Measurements from ENCODE around the gene ABCA4. TPM values are rescaled to one million over a fixed set of nuclear protein-coding genes. Genes with fewer than 3 reads are reported as not detected.

Gene ABCA4
- total RNA-seq, 1 experiment from 2014 or later = 0.29 TPM

DNA sequence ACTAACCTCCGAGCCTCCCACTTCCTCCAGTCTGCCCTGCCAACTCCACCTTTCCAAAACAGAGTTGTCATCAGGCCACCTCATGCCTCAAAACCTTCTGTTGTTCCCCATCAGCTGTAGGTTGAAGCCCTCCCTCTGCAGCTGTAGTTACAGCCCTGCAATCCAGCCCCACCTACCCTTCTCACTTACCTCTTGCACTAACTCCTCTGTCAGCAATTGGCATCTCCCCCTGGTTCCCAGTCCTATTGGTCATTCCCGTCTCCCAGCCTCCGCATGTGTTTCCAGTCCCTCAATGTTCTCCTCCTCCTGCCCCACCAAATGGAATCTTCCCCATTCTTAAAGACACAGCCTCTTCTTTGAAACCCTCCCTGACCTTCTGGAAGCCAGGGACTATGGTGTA lies 111.6 kb downstream of the ABCA4 start:
- POLR2A ChIA-PET (ENCODE audit: unreplicated experiment) = no interaction called here
- Histone ChIP-seq H3K4me3 (ENCODE audit: low read length) (no peak overlapping the region), H3K27ac (ENCODE audit: low read length) (no peak overlapping the region), H3K36me3 (ENCODE audit: low read depth, low read length) (no peaks in the 10 kb centered on the region), H3K79me2 (ENCODE audit: low read length) (no peaks in the 10 kb centered on the region), H4K20me1 (ENCODE audit: low read length) (no peaks in the 10 kb centered on the region), H2AFZ (ENCODE audit: low read length) (no peak overlapping the region), H3K9me3 (ENCODE audit: low read length) (no peaks in the 10 kb centered on the region), H3K4me2 (ENCODE audit: low read length) (no peak overlapping the region), H3K9me2 (replicated peaks; ENCODE audit: low read length) (no peaks in the 10 kb centered on the region), H3K9ac (ENCODE audit: low read length) (no peak overlapping the region), H3K27me3 (ENCODE audit: low read length) (no peaks in the 10 kb centered on the region), H3K4me1 (ENCODE audit: insufficient read depth, low read length) (no peaks in the 10 kb centered on the region), H3F3A (ENCODE audit: low read length, unreplicated experiment) (no peaks in the 10 kb centered on the region)
- intact Hi-C loops (cut with micrococcal nuclease) = no loop called here
- no TSS peak for BruUV-seq (replicated peaks)
- DNase-seq (no peak), ATAC-seq (no peak)
- TF ChIP-seq EZH2 (IDR thresholded peaks at IDR 0.05; ENCODE audit: low read length, unreplicated experiment) = no peak
- TF ChIP-seq EZH2phosphoT487 (IDR thresholded peaks at IDR 0.05; ENCODE audit: borderline replicate concordance, low read length) = no peak
- TF ChIP-seq, protein P1, sequence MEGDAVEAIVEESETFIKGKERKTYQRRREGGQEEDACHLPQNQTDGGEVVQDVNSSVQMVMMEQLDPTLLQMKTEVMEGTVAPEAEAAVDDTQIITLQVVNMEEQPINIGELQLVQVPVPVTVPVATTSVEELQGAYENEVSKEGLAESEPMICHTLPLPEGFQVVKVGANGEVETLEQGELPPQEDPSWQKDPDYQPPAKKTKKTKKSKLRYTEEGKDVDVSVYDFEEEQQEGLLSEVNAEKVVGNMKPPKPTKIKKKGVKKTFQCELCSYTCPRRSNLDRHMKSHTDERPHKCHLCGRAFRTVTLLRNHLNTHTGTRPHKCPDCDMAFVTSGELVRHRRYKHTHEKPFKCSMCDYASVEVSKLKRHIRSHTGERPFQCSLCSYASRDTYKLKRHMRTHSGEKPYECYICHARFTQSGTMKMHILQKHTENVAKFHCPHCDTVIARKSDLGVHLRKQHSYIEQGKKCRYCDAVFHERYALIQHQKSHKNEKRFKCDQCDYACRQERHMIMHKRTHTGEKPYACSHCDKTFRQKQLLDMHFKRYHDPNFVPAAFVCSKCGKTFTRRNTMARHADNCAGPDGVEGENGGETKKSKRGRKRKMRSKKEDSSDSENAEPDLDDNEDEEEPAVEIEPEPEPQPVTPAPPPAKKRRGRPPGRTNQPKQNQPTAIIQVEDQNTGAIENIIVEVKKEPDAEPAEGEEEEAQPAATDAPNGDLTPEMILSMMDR (conservative IDR thresholded peaks at IDR 0.05; ENCODE audit: low read depth, low read length) = no peak
- CTCF ChIA-PET = no interaction called here

DNA sequence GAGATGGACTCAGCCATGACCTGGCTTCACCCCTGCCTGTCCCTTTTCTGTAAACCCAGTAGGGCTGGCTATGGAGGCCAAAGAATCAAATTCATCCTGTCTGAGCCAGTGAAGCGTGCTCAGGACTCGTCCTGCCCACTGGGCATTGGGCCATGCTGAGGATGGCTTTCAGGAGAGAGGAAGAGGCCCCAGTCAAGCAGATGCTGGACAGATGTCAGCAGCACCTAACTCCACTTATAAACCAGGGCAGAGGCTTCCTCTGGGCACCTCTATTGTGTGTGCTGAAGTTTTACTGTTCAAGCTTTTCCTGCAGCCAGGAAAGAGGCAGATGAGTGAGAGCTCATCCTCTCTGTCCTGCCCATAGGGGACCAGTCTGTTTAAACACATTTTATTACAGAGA lies 114.3 kb downstream of the ABCA4 start:
- no peak for TF ChIP-seq EZH2phosphoT487 (IDR thresholded peaks at IDR 0.05; ENCODE audit: borderline replicate concordance, low read length)
- TF ChIP-seq, protein P1 (conservative IDR thresholded peaks at IDR 0.05; ENCODE audit: low read depth, low read length) = no peak
- no peak for TF ChIP-seq EZH2 (IDR thresholded peaks at IDR 0.05; ENCODE audit: low read length, unreplicated experiment)
- no peak overlapping the region for H3K27ac ChIP-seq (ENCODE audit: low read length)
- H4K20me1 ChIP-seq (ENCODE audit: low read length) = no peaks in the 10 kb centered on the region
- no peak overlapping the region for H3K9ac ChIP-seq (ENCODE audit: low read length)
- H3K27me3 ChIP-seq (ENCODE audit: low read length) = no peaks in the 10 kb centered on the region
- no peak overlapping the region for H3K4me3 ChIP-seq (ENCODE audit: low read length)
- no peaks in the 10 kb centered on the region for H3F3A ChIP-seq (ENCODE audit: low read length, unreplicated experiment)
- no peak for DNase-seq
- H2AFZ ChIP-seq (ENCODE audit: low read length) = no peak overlapping the region
- intact Hi-C loops (cut with micrococcal nuclease) = no loop called here
- BruUV-seq (replicated peaks) = no TSS peak
- no peak overlapping the region for H3K4me2 ChIP-seq (ENCODE audit: low read length)
- no peaks in the 10 kb centered on the region for H3K4me1 ChIP-seq (ENCODE audit: insufficient read depth, low read length)
- no peak for ATAC-seq
- CTCF ChIA-PET = no interaction called here
- no peaks in the 10 kb centered on the region for H3K79me2 ChIP-seq (ENCODE audit: low read length)
- no peaks in the 10 kb centered on the region for H3K36me3 ChIP-seq (ENCODE audit: low read depth, low read length)
- no peaks in the 10 kb centered on the region for H3K9me3 ChIP-seq (ENCODE audit: low read length)
- POLR2A ChIA-PET (ENCODE audit: unreplicated experiment) = no interaction called here
- H3K9me2 ChIP-seq (replicated peaks; ENCODE audit: low read length) = no peaks in the 10 kb centered on the region

DNA sequence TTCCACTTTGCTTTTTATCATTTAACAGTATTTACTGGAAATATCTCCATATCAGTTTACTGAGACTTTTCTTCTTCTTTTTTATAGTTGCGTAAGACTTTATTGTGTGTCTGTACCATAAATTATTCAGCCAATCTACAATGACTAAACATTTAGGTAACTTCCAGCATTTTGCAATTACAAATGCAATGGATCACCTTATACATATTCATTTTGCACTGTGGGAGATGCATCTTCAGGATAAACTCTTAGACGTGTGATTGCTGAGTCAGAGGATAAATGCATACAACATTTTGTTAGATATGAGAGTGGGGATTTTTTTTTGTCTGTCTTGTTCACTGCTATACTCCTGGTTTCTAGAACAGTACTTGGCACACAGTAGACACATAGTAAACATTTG lies 116.0 kb downstream of the ABCA4 start:
- no peaks in the 10 kb centered on the region for H3F3A ChIP-seq (ENCODE audit: low read length, unreplicated experiment)
- H3K9ac ChIP-seq (ENCODE audit: low read length) = no peak overlapping the region
- ChIA-PET POLR2A (ENCODE audit: unreplicated experiment) (no interaction called here), CTCF (no interaction called here)
- no peaks in the 10 kb centered on the region for H3K36me3 ChIP-seq (ENCODE audit: low read depth, low read length)
- no TSS peak for BruUV-seq (replicated peaks)
- H3K27ac ChIP-seq (ENCODE audit: low read length) = no peak overlapping the region
- H3K4me2 ChIP-seq (ENCODE audit: low read length) = no peak overlapping the region
- no peaks in the 10 kb centered on the region for H3K4me1 ChIP-seq (ENCODE audit: insufficient read depth, low read length)
- H3K79me2 ChIP-seq (ENCODE audit: low read length) = no peaks in the 10 kb centered on the region
- ATAC-seq (no peak), DNase-seq (peak; percentile 26)
- intact Hi-C loops (cut with micrococcal nuclease) = no loop called here
- no peaks in the 10 kb centered on the region for H3K9me3 ChIP-seq (ENCODE audit: low read length)
- no peaks in the 10 kb centered on the region for H4K20me1 ChIP-seq (ENCODE audit: low read length)
- H3K27me3 ChIP-seq (ENCODE audit: low read length) = no peaks in the 10 kb centered on the region
- H2AFZ ChIP-seq (ENCODE audit: low read length) = no peak overlapping the region
- H3K9me2 ChIP-seq (replicated peaks; ENCODE audit: low read length) = no peaks in the 10 kb centered on the region
- TF ChIP-seq, protein P1 (conservative IDR thresholded peaks at IDR 0.05; ENCODE audit: low read depth, low read length) = no peak
- TF ChIP-seq EZH2 (IDR thresholded peaks at IDR 0.05; ENCODE audit: low read length, unreplicated experiment) = no peak
- no peak for TF ChIP-seq EZH2phosphoT487 (IDR thresholded peaks at IDR 0.05; ENCODE audit: borderline replicate concordance, low read length)
- H3K4me3 ChIP-seq (ENCODE audit: low read length) = no peak overlapping the region
